Activated CD4-positive, alpha-beta T cell treated with anti-CD3 and anti-CD28 coated beads, Interleukin-2, Interleukin-4, amounts not matched to agents 100 ng/mL and 50 ng/mL, durations not matched to agents 16 hours and 8 hours (primary cell): ENCODE data around the gene NCKAP5.
"Not testable (repeated sequence)": the region's sequence is repeated elsewhere in the genome, so short reads cannot be mapped to it uniquely, and the experiment has no call there.

Experiments
- DNase-seq: peaks from one replicate; pipeline ENCODE4 v3.0.0-alpha.2; 2020; ENCODE audit warnings: low spot score

NCKAP5 gene

DNA sequence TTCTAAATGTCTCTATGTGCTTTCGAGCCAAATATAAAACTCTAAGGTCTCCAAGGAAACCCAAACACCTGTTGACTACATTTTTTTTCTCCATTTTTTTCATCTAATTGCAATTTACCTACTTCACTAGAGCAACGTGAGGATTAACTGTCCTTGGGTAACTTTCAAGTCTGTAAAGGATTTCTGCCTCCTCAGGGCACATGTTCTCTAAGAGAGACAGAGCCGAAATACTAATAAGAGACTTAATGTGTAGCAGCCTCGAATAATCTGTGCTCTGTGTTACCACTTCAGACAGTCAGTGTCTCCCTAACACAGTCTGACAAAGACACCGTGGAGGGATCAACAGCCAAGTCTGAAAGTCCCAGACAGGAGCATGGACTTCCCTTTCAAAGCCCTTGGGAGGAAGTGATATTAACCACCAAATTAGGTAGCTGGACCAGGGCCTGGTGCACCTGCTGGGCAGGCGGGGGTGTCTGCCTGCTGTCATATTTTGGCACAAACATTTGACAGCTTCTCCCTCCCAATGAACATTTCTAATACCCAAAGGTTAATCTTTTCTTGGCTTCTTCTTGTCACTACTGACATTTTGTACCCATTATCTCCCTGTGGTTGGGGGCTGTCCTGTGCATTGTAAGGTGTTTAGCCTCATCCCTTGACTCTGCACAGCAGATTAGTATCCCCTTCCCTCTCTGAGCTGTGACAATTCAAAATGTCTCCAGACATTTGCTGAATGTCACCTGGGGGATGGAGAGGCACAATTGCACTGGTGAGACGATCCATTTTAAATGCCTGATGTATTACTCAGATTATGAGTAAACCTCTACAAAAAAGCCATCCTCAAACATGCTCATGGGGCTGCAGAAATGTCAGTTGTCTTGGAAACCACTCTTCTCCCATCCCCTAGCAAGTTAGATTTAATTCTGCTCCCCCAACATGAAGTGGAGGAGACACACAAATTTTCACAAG lies 852.6 kb downstream of the NCKAP5 start:
- no peak for DNase-seq

DNA sequence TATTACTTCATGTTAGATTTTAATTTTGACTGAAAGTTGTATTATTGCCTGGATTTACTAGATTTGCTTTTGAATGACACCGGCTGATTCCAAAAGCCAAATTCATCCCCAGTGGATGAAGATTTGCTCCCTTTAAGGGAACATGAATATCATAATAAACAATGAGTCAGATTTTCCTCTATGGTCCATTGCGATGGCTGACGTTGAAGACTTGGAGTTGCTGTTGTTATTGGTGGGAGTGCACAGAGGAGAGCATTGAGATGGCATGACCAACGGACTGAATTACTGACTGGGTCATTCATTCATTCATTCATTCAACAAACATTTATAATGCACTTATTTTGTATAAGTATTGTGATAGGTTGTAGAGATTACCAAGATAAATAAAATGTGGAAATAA lies 864.9 kb downstream of the NCKAP5 start:
- no peak for DNase-seq

DNA sequence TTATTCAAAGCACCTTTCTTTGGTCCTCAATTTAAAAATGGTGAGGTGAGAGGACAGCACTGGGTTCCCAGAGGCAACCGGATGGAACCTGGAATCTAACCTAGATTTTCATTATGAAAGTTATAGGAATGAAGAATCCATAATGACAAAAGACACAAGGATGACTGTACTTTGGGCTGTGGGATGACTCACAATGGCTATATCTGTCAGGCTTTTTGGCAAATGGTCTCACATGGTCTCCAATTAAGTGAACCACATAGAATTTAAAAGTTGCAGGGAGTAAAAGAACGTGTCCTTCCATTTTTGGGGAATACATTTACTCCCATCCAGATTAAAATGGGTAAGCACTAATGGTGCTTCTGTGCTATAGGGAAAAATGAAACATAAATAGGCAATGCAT lies 866.5 kb downstream of the NCKAP5 start:
- no peak for DNase-seq

DNA sequence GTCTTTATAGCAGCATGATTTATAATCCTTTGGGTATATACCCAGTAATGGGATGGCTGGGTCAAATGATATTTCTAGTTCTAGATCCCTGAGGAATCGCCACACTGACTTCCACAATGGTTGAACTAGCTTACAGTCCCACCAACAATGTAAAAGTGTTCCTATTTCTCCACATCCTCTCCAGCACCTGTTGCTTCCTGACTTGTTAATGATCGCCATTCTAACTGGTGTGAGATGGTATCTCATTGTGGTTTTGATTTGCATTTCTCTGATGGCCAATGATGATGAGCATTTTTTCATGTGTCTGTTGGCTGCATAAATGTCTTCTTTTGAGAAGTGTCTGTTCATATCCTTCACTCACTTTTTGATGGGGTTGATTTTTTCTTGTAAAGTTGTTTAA lies 868.5 kb downstream of the NCKAP5 start:
- not testable (repeated sequence) for DNase-seq

DNA sequence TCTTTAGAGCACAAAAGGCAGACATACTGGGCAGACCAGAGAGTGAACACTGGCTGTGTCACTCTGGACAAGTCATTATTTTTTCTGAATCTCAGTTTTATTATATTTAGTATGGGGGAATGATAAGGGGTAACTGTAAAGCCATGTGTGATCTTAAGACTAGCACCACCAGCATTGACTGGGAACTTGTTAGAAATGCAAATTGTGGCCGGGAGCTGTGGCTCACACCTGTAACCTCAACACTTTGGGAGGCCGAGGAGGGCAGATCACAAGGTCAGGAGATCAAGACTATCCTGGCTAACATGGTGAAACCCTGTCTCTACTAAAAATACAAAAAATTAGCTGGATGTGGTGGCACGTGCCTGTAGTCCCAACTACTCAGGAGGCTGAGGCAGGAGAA lies 869.9 kb downstream of the NCKAP5 start:
- DNase-seq, result not testable (repeated sequence)

DNA sequence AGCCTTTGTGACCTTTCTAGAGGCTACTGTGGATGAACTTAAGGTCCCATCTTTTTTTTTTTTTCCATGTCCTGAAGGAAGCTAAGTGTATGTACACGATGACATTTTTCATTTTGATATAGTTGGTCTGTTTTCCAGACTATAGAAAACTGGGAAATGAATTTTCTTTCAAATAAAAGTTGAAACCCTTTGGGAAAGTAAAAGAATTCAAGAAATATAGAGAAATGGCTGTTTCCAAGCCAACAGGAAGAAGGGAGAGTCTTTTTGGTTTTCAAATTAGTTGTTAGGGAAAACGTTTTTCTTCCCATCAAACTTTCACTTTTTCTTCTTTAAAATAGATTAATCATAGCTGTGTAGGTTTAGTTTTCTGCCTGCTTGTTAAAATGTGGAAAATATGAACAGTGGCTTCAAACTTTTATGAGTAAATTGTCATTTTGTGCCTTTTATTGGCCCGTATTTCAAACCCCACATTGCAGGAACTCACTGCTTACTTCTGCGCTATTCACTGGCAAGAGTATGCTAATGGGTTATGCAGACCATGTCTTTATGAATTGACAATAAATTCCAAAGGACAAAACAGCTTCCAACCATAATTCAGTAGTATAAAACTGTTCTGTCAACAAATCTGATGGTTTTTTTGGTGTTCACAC lies 870.6 kb downstream of the NCKAP5 start:
- DNase-seq, result no peak

DNA sequence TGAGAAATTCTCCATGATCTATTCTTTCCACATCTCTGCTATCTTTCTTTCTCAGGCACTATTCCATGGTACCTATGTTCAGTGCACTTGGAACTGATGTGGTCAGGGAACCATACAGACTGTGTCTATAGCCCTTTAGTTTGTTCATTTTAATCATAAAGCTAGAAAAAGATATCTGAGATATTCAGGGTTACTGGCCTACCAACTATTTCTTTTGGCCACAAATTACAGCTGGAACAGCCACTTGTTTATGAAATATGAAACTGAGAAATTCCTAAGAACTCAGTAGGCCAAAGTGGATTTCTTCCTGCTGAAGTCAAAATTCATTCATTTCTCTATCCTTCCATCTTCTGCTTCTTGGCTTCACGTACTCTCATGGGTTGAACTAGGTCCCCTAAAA lies 875.4 kb downstream of the NCKAP5 start:
- no peak for DNase-seq

DNA sequence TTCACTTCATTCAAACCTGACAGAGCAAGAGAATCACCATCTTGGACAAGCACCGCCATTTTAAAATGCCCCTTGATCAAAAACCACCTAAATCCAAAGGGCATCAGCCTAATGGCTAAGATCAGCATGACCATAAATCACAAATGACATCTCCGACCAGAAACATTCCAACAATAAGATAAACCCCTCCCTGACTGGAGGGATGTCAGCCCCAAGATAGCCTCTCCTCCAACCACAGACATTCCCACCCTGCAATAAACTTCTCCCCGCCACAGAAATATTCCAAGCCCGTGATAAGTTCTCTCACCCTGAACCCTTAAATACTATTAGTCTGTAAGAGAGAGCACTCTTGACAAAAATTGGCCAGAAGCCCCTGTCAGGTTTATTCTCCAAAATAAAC lies 876.7 kb downstream of the NCKAP5 start:
- no peak for DNase-seq

DNA sequence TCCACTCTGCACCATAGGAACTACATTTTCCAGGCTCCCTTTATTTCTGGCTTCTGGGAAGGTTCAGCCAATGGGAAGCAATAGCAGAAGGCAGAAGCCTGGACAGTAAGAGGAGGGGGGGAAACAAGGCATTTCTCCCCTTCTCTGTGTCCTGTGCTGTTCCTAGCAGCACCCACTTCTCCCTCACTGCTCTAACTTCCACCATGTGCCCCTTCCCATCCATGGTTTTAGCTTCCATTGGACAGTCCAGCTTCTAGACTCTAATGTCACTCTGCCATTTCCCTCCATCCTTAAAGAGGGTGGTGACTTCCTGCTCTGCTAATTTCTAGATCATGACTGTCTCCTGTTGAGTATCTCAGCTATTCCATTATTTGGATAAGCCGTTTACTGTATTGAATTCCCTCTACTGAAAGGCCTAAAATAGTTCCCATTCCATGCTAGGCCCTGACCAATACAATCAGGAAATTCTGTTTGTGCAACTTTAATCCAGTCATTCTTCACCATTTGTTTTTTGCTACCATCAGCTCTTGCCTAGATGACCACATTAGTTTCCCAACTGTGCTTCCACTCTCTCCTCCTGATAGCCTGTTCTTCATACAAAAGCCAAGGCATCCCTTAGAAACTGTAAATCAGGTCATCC lies 877.5 kb downstream of the NCKAP5 start:
- no peak for DNase-seq

DNA sequence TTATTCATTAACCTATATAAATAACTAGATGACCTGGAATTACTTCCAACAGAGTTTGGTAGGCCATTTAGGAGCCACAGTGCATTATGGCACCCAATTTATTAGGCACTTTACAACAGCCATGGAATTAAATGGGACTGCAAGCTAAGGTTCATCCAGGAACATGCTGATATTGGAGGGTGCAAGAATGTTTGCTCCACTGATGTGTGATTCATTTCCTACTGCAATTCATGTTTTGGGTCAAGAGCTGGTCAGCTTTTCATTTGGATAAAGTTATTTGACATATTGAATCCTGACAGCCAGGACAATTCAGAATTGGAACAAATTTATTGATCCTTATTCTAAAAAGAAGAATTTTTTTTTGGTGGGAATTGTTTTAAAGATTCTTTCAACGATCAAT lies 886.5 kb downstream of the NCKAP5 start:
- no peak for DNase-seq

DNA sequence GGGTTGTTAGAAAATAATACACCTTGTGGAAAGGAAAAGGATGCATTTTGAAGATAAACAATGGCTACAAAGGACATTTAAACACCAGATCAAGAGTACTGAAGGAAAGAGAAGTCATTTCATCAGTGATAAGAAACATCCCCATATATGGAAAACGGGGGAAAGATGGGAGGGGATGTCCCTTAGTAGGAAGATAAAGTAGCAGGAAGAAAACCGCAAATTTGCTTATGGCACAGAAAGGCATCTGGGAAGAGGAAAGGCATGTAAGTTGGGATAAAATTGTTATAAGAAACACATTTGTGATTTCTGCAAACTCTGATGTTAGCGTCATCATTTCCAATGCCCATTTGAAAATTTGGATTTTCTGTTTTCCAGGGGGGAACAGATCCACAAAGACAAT lies 887.7 kb downstream of the NCKAP5 start:
- DNase-seq, result no peak

DNA sequence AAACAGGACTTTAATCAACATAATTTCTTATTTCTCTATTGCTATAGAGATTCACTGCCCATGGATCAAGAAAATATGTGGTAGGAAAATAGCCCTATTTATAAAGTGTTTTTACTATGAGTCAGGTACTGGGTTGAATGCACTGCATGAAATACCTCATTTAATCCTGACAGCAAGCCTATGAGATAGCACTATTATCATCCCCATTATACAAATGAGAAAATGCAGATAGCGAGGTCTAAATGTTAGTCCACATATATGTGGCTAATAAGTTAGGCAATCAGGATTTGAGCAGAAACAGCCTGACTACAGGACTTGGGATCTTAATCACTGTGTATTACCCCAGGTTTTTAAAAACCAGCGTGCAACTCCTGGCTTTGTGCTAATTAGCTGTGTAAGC lies 889.8 kb downstream of the NCKAP5 start:
- no peak for DNase-seq

DNA sequence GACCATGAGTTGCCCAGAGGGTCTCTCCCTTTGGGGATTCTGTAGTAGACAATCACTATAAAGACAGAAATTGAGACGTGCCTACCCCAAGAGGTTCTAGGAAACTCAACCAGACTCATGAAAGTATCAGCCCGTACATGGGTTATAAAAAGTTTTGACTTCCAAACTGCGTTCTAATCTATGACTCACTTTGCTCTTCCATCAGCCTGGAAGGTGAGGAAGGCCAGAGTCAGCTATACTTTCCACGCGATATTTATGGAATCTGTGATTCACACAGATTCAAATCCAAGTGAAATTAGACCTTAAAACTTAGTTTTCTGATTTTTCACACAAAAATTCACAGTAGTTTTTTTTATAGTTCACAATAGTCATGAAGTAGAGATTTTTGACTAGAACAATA lies 890.6 kb downstream of the NCKAP5 start:
- no peak for DNase-seq

DNA sequence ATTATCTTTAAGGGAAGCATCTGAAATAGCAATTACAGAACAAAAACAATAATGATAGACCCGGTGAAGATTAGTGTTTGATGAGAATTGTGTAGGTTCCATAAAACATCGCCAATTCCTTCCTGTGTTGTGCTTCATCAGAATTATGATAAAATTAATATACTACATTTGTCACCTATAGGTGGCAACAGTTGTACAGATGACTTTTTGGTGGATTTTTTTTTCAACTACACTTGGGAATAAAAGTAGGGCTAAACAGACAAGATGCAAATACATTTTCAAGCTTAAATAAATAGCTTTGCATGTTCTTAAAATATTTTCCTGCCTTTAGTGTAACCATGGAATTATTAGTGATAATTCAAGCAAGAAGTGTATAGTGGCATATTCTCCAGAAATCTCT lies 891.3 kb downstream of the NCKAP5 start:
- no peak for DNase-seq

DNA sequence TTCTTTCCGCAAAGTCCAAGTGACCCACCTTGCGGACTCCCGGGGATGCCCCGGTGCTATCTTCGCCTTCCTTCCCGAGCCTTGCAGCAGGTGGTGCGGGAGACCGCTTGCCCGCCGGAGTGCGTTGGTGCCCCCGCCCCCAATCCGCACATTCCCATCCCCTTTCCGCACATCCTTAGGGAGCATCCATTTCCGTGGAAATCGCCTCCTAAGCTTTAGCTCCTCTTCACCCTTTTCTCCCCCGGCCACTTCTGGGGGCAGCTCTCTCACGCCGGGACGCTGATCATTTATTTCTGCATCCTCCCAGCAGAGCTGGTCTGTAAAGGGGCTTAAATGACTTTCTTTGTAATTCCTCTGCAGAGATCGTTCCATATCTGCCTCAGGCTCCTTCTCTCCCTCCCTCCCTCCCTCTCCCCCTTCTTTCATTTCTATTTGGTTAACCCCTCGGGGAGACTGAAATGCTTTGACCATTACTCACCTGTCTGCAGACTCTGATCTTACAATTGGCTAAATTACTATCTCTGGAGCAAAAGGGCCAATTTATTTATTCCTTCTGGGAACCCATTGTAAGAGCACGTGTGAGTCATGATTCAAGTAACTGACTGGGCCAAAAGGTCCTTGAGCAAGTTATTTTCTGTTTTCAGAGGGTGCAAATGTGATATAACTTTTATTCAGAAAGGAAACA lies 897.0 kb downstream of the NCKAP5 start:
- no peak for DNase-seq

DNA sequence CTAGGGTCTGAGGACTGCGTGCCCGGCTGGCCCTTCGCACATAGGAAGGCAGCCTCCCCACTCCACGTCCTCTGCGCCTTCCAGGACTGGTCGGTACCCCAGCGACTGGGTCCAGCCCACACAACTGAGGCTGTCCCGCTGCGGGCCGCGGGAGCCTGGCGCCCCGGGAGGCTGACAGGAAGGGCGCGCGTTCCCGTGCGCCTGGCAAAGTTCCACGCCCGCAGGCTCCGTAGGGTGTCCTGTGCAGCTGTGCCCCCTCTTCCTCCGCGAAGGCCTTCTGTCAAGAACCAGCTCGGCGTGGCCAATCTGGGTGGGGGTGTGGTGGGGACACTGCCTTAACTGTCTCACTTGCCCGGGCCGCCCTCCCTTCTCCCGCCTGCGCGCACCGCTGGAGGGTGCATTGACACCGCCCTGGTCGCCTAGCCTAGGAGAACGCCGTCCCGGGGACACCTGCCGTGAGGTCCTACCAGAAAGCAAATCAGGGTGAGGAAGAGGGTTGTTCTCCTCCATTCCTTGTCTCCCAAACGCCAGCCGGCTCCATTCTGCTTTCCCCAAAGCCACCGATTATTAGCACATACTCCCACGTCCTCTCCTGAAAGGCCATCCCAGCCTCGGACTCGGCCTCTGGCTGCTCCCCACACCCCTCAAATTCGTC lies 897.6 kb downstream of the NCKAP5 start:
- no peak for DNase-seq

DNA sequence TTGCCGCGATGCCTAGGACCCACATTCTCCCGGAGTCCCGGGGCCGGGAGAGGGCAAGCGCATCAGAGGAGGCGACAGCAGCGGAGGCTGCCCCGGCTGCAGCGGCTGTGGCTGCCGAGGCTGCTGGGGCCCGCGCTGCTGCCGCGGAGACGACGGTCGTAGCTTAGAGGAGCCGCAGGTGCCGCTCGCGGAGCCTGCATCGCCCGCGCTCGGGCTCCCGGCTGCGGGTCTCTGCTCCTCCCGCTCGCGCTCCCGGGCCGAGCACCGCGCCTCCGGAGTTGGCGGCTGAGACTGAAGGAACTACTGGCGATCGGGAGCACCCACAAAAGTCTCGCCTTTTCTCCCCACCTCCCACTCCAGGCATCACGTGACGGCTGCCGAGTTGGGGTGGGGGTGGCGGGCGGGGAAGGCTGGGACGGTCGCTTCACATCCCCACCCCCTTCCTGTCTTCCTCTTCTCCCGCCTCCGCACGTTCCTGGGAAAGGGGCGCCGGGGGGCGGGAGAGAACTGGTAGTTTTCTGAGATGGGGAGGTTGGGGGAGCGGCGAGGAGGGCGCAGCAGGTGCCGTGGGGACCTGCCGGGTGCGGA lies 898.3 kb downstream of the NCKAP5 start, which contains the start of gene LYPD1:
Gene LYPD1 (minus strand): TSS at position 298 of the 588 bp plus-strand sequence. CDS start 273 bp downstream, at position 25.
- DNase-seq, result no peak

DNA sequence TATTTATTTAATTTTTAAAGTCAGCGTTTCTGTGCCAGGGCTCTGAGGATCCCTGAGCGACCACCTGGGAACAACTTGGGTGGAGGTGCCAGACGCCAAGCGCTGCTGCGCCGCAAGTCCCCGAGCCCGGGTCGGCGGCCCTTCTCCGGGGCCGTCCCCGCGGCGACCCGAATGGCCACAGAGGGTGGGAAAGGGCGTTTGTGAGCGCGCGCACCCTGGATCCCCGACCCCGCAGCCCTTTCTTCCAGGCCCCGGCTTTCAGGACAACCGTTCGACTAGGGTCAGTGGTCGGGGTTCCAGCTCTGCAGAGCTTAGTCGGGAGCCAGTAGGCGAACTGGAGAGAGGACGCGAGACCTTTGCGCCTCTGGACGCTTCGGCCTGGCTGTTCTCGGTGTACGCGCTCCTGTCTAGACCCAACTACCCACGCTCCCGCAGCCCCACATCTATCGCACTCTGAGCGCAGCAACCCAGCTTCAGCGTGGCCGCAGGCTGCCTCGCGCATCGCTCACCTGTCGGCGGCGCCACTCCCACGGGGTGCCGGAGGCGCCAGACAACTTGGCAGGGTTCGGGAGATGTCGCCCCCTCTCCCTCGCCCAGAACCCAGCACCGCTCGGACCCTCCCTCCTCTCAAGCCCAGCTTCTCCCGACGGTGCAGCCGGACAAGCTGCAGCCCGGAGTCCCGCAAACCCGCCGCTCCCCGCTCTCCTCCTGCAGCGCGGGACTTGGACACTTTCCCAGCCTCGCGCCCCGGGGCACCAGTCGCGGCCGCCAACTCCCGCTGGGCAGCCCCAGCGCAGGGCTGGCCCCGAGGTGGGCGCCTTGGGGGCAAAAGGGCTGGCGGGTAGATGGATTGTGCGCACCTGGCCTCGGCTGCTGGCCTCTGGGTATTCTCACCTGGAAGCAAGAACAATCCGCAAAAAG lies 899.0 kb downstream of the NCKAP5 start:
- no peak for DNase-seq

DNA sequence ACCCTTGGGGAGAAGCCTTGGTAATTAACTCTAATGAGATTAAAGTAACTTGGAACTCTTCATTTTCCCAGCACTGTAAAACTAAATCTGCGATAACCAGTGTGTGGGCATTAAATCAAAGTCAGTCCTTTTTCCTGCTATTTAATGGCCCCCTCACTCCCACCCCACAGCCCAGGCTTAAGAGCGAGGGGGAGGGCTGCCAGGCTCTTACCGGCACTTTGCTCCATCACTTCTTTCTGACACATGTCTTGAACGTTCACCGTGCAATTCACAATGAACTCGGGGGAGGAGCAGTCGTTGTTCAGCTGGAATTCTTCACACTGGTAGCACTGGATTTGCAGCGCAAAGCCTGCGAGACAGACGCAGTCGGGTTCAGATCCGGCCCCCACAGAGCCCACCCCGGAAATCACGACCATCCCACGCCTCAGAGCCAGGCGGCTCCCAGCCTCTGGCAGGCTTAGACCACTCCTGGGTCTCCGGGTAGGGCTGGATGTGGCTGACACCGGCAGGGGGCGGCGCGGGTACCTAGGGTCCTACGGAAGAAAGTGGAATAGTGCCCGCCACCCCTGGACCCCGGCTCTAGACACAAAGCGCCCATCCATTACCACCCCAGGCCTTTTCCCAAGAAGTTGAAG lies 900.0 kb downstream of the NCKAP5 start:
- no peak for DNase-seq

DNA sequence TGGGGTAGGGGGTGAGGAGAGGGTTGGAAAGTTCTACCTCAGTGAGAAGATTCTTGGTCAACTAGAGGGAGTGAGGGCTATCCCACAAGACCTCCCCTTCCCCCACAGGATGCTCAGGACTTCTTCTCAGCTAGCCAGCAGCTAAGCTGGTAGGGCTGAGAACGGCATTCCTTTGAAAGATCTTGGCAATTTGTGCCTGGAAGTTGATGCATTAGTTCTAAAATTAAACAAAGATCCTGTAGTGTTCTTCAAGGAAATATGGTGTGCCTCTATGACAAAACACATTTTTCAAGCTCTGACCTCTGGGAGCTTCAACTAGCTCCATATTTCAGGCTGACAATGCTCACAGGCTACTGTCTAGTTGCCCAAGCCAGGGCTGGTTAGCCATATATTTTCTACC lies 900.6 kb downstream of the NCKAP5 start:
- no peak for DNase-seq
